ENCODE results near the gene GGCT. TPM values are rescaled to one million over a fixed set of nuclear protein-coding genes. Genes with fewer than 3 reads are reported as not detected.

Gene GGCT
- total RNA-seq, 8 experiments from 2014 or later: 31.6 to 71.6 (median 49.3) TPM

GRCh38 chr7:30448461-30449189, 56.0 kb downstream of the GGCT start:
- no peak for ATAC-seq (replicated peaks in 6 of 8)
- in situ Hi-C loops (cut with MboI; ENCODE audit: low pct_unique_long_range_greater_than_20kb in 2 of 9, low sequenced_read_pairs in 9 of 9, unreplicated experiment in 9 of 9): no loop called here
- Histone ChIP-seq H3K4me1 (replicated peaks in 1 of 2) (no peaks in the 10 kb centered on the region), H3K27ac (no peak overlapping the region), H3K4me3 (no peak overlapping the region)
- WGBS, 10 experiments: 60 to 100% (median 90%) methylated on average over 1 to 7 of the region's 10 CpGs; no CpG with 5 or more reads in 3 of the 10 experiments

- no peak overlapping the region for H3K27ac ChIP-seq
- in situ Hi-C loops (cut with MboI; ENCODE audit: low pct_unique_long_range_greater_than_20kb in 2 of 9, low sequenced_read_pairs in 9 of 9, unreplicated experiment in 9 of 9): no loop called here
- ATAC-seq (replicated peaks in 6 of 8): no peak
These were observed 57.2 kb downstream of the GGCT start for GRCh38 chr7:30447466-30447865.

More at GRCh38 chr7:30447466-30447865, 57.2 kb downstream of the GGCT start:
- H3K4me3 ChIP-seq: no peak overlapping the region
- 80 to 100% (median 89%) methylated on average over 1 to 5 of the region's 8 CpGs; no CpG with 5 or more reads in 4 of the 10 experiments for WGBS, 10 experiments
- no peaks in the 10 kb centered on the region for H3K4me1 ChIP-seq (replicated peaks in 1 of 2)

Other genes with a start within 250 kb of the GGCT start
- 10 to 100 TPM in 2 of 8 experiments, 1 to 10 TPM in 6; 4.8 to 18.9 (median 7.3) TPM for gene ZNRF2, start 220.2 kb downstream of the GGCT start, total RNA-seq
- 10 to 100 TPM in 1 of 8 experiments, 1 to 10 TPM in 7; 1.4 to 10.1 (median 5.5) TPM for gene NOD1, start 26.0 kb downstream of the GGCT start, total RNA-seq
- gene GARS1, start 90.0 kb upstream of the GGCT start, total RNA-seq: 100 to 1,000 TPM in 7 of 8 experiments, 10 to 100 TPM in 1; 96.3 to 352 (median 161) TPM
- 1 to 10 TPM in 2 of 8 experiments, under 1 TPM in 5, not detected in 1; 0.22 to 1.2 (median 0.60) TPM for gene CRHR2, start 177.6 kb upstream of the GGCT start, total RNA-seq
- gene INMT, start 247.3 kb upstream of the GGCT start, total RNA-seq: 1 to 10 TPM in 1 of 8 experiments, under 1 TPM in 7; 0.13 to 1.2 (median 0.47) TPM

Data from motor neuron (in vitro differentiated cells).